ENCODE measurements around the gene WDR44.

GRCh38 chrX:118360429-118361125 lies 14.7 kb downstream of the WDR44 start:
- TF ChIP-seq CTCF (IDR thresholded peaks at IDR 0.05) (no peak), POLR2A (IDR thresholded peaks at IDR 0.05) (no peak)

Measured in esophagus squamous epithelium (tissue), 4 donors.